Neural cell (in vitro differentiated cells): ENCODE measurements around the gene OLIG2. TPM values are rescaled to one million over a fixed set of nuclear protein-coding genes. Genes with fewer than 3 reads are reported as not detected.

Experiments used
- H2AFZ ChIP-seq: fragments of 200-600, 300-800 bp; sonication (generic), shearing (Covaris generic); 2 replicates; pipeline ENCODE4 v1.6.0; 2014; ENCODE audit warnings: low read depth, mild to moderate bottlenecking, antibody characterized with exemption, low read length, moderate library complexity
- H3F3A ChIP-seq: fragments of 200-600 bp; shearing (Covaris generic); 2 replicates; pipeline ENCODE4 v1.6.1; 2016; ENCODE audit warnings: mild to moderate bottlenecking, moderate library complexity, mixed read lengths, antibody characterized with exemption, low read length; ENCODE audit not compliant: insufficient read depth, poor library complexity, severe bottlenecking
- H3K27ac ChIP-seq: fragments of 200-600, 300-800 bp; sonication (generic), shearing (Covaris generic); 2 replicates; pipeline ENCODE4 v1.5.1; 2014; ENCODE audit warnings: mild to moderate bottlenecking, low read length, moderate library complexity
- H3K27me3 ChIP-seq: fragments of 300-800, 200-600 bp; sonication (generic), shearing (Covaris generic); 2 replicates; pipeline ENCODE4 v1.6.0; 2014; ENCODE audit warnings: mild to moderate bottlenecking, low read depth, low read length, moderate library complexity; ENCODE audit not compliant: insufficient read depth
- H3K36me3 ChIP-seq: fragments of 300-800, 200-600 bp; sonication (generic), shearing (Covaris generic); 2 replicates; pipeline ENCODE4 v1.5.1; 2014; ENCODE audit warnings: mild to moderate bottlenecking, antibody characterized with exemption, low read length, moderate library complexity; ENCODE audit not compliant: insufficient read depth
- H3K4me2 ChIP-seq: fragments of 300-800, 200-600 bp; sonication (generic), shearing (Covaris generic); 2 replicates; pipeline ENCODE4 v1.6.0; 2014; ENCODE audit warnings: mild to moderate bottlenecking, low read length
- H3K4me3 ChIP-seq: fragments of 300-800, 200-600 bp; sonication (generic), shearing (Covaris generic); 2 replicates; pipeline ENCODE4 v1.5.1; 2014; ENCODE audit warnings: mild to moderate bottlenecking, low read length, moderate library complexity
- H3K79me2 ChIP-seq: fragments of 200-600 bp; shearing (Covaris generic); replicated peaks from 2 replicates; pipeline ENCODE4 v1.6.0; 2014; ENCODE audit warnings: mild to moderate bottlenecking, low read length, moderate library complexity; ENCODE audit not compliant: insufficient read depth
- H3K9ac ChIP-seq: fragments of 300-800, 200-600 bp; sonication (generic), shearing (Covaris generic); 2 replicates; pipeline ENCODE4 v1.6.1; 2016; ENCODE audit warnings: mild to moderate bottlenecking, low read length, mixed read lengths
- H3K9me2 ChIP-seq: fragments of 200-600 bp; shearing (Covaris generic); 2 replicates; pipeline ENCODE4 v1.6.1; 2016; ENCODE audit warnings: mild to moderate bottlenecking, low read length, mixed read lengths; ENCODE audit not compliant: insufficient read depth
- H3K9me3 ChIP-seq: fragments of 200-600, 300-800 bp; sonication (generic), shearing (Covaris generic); 2 replicates; pipeline ENCODE4 v1.6.1; 2016; ENCODE audit warnings: mild to moderate bottlenecking, mixed run types, low read length, moderate library complexity, mixed read lengths
- H4K20me1 ChIP-seq: fragments of 200-600 bp; shearing (Covaris generic); 2 replicates; pipeline ENCODE4 v1.6.1; 2016; ENCODE audit warnings: mild to moderate bottlenecking, mixed run types; ENCODE audit not compliant: insufficient read depth
- CTCF ChIP-seq: fragments of 450-650 bp; IDR thresholded peaks from 2 replicates; pipeline ENCODE4 v1.5.1; 2014; ENCODE audit warnings: antibody characterized with exemption, mild to moderate bottlenecking, moderate library complexity; ENCODE audit not compliant: poor library complexity, severe bottlenecking
- EZH2 ChIP-seq: fragments of 200-600, 300-800 bp; shearing (Covaris generic), sonication (generic); IDR thresholded peaks from 2 replicates; pipeline ENCODE4 v1.6.1; 2014; ENCODE audit warnings: antibody characterized with exemption, low read length, borderline replicate concordance, mild to moderate bottlenecking; ENCODE audit not compliant: insufficient read depth, poor library complexity, severe bottlenecking
- MXI1 ChIP-seq: fragments of 450-650 bp; conservative IDR thresholded peaks from 2 replicates; pipeline ENCODE4 v1.6.1; 2014; ENCODE audit warnings: antibody characterized with exemption, mild to moderate bottlenecking; ENCODE audit not compliant: poor library complexity, severe bottlenecking
- POLR2AphosphoS5 ChIP-seq: IDR thresholded peaks from 2 replicates; pipeline ENCODE4 v1.6.1; 2012
- RAD21 ChIP-seq: fragments of 450-650 bp; conservative IDR thresholded peaks from 2 replicates; pipeline ENCODE4 v1.6.1; 2014; ENCODE audit warnings: antibody characterized with exemption, mild to moderate bottlenecking, moderate library complexity
- REST ChIP-seq: IDR thresholded peaks from 2 replicates; pipeline ENCODE4 v1.6.1; 2012; ENCODE audit warnings: borderline replicate concordance
- SMC3 ChIP-seq: fragments of 450-650 bp; conservative IDR thresholded peaks from 2 replicates; pipeline ENCODE4 v1.6.1; 2014; ENCODE audit warnings: antibody characterized with exemption, mild to moderate bottlenecking, moderate library complexity; ENCODE audit not compliant: poor library complexity
- TAF1 ChIP-seq: IDR thresholded peaks from 2 replicates; pipeline ENCODE4 v1.6.1; 2012; ENCODE audit warnings: low read depth
- polyA plus RNA-seq: library from polyadenylated mRNA; depleted of rRNA; stranded (reverse); fragments of >200 nt; gene quantifications from 2 replicates; pipeline ENCODE4 v1.2.3, GENCODE V29; 2014

The OLIG2 gene
- polyA plus RNA-seq, 1 donor from 2014 or later, result 0.90 TPM

DNA sequence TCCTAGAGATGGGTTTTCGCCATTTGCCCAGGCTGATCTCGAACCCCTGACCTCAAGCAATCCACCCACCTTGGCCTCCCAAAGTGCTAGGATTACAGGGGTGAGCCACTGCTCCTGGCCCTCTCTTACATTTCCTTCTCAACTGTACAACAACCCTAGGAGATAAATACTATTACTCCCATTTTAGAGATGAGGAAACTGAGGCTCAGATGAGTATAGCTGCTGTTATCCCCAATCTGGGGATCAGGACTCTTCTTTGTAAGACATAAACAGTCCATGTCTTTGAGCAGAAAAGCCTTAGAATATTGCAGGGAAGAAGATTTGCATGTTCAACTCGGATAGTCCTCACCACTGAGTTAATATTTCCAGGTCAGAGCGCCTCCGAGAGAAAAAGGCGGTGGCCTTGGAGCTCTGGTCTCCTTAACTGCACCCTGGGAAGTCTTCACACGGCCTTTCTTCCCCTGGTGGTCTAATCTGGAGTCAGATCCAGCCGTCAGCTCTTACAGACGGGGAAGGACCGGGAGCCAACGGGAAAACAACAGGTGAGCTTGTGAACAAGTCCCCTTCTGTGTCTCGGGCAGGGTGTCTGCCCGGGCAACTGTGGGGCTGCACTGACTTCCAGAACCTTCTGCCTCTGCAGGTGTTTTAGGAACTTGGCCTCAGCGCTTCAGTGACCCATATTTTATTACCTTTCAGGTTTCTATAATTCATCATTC is 38.3 kb downstream of the OLIG2 start:
- Histone ChIP-seq H3K36me3 (no peaks in the 10 kb centered on the region), H3K27ac (no peak overlapping the region), H3K4me2 (no peak overlapping the region), H3K9me2 (no peaks in the 10 kb centered on the region), H2AFZ (no peak overlapping the region), H3F3A (no peaks in the 10 kb centered on the region), H3K27me3 (peaks cover 55% of the 10 kb centered on the region), H3K9ac (no peak overlapping the region), H4K20me1 (no peaks in the 10 kb centered on the region), H3K4me3 (no peak overlapping the region), H3K9me3 (peaks cover 9% of the 10 kb centered on the region), H3K79me2 (no peaks in the 10 kb centered on the region)
- no peak for TF ChIP-seq CTCF
- no peak for TF ChIP-seq TAF1
- TF ChIP-seq SMC3, result no peak
- no peak for TF ChIP-seq POLR2AphosphoS5
- no peak for TF ChIP-seq MXI1

DNA sequence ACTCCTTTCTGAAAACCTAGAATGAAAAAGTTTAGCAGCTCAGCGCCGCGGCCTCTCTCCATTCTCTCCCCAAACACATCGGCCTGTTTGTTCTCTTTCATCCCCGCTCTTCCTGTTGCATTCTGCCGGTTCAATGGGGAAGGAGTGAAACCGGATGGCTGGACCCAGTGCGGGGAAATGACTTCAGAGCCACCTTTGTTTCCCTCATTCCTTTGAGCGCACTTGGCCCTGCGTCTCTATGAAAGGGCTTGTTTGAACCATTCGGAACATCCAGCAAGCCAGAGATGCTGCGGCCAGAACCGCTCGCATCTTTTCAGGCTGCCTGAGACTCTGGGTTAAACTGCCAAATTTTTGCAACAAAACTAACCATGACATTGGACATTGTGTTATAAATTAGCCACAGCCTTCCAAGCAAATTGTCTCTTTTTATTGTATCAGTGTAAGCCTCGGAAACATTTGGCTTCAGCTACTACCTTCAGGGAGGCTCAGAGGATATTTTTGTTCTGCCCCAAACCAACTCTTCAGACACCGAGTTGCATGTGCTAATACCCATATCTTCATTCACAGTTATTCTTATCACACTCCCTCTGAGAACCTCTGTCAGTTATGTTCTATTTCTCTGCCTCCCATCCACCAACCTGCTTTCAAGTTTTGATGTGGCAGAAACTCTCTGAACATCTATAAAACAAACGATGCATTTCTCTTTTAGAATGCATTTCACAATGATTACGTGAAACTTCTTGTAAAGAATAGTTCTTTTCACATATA is 39.1 kb downstream of the OLIG2 start:
- TF ChIP-seq SMC3, result no peak
- TF ChIP-seq REST, result no peak
- no peak for TF ChIP-seq POLR2AphosphoS5
- no peak for TF ChIP-seq EZH2
- TF ChIP-seq RAD21, result no peak
- no peak overlapping the region for H3K27ac ChIP-seq
- H3K4me2 ChIP-seq, result no peak overlapping the region
- no peak overlapping the region for H3K9ac ChIP-seq
- no peak overlapping the region for H3K4me3 ChIP-seq
- H4K20me1 ChIP-seq, result no peaks in the 10 kb centered on the region
- no peaks in the 10 kb centered on the region for H3K36me3 ChIP-seq
- H3K9me3 ChIP-seq, result peaks cover 14% of the 10 kb centered on the region
- no peaks in the 10 kb centered on the region for H3K9me2 ChIP-seq
- peaks cover 62% of the 10 kb centered on the region for H3K27me3 ChIP-seq
- H2AFZ ChIP-seq, result no peak overlapping the region
- no peaks in the 10 kb centered on the region for H3K79me2 ChIP-seq
- H3F3A ChIP-seq, result no peaks in the 10 kb centered on the region
